Stimulated activated CD4-positive, alpha-beta T cell treated with anti-CD3 and anti-CD28 coated beads, Interleukin-4, amount 100 ng/mL, for 24 hours (primary cell): ENCODE results near the gene SH2D6.
"Not testable (repeated sequence)": the region's sequence is repeated elsewhere in the genome, so short reads cannot be mapped to it uniquely, and the experiment has no call there.

Source experiments
- DNase-seq: peaks from one replicate; pipeline ENCODE4 v3.0.0-alpha.2; 2020

The SH2D6 gene

DNA sequence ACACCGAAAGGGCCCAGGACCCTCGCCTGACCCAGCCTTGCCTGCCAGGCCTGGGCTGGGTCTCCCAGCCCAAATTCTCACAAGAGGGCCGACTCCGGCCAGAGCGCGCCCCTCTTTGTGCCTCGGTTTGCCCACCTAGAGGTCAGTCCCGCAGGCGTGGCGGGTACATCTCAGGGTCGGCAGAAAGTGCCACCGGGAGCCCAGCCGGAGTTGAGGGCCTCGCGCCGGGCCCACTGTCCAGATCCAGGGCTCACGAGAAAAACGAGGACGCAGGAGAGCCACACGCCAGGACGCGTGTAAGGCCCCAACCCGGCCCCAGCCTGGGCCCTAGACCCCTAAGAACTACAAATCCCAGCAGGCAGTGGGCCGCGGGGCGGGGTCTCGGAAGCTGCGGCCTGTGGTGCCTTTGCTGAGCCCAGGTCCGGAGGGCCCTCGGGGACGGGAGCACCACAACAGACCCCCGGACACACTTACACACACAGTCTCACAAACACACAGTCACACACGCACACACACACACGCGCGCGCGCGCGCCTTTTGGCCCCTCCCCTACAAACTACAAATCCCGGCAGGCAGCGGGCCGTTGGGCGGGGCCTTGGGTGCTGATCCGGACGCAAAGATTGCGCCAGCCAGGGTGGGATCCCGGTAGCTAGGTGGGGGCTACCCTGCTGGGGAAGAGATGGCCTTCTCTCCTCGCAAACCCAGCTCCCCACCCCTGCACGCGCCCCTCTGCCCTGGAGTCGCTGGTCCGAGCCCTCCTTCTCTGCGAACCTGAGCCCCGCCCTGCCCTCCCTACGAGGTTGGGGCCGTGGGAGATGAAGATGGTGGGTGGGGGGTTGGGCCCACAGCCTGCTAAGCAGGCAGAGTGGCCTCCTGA lies at the start of gene SH2D6:
Gene SH2D6 (plus strand): TSS at position 583 of the 877 bp plus-strand sequence. CDS start 10,752 bp downstream, outside the sequence.
- peak; percentile 85 for DNase-seq

DNA sequence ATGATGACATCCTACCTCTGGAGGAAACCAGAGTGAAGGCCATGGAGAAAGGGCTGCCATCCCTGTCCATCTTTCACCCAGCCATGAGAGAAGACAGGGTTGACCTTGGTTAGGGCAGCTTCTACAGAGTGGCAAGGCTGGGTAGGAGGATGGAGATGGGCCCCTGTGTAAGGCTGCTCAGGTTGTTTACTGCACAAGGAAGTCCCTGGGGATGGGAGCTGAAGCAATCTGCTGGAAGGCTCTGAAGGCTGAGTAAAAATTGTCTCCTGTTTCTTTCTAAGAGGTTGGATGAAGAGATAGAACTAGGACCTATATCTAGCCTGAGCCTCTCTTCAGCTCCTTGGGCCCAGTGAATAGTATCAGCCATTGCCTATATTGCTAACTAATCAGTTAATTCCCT lies 49.6 kb upstream of the SH2D6 start:
- DNase-seq = no peak

DNA sequence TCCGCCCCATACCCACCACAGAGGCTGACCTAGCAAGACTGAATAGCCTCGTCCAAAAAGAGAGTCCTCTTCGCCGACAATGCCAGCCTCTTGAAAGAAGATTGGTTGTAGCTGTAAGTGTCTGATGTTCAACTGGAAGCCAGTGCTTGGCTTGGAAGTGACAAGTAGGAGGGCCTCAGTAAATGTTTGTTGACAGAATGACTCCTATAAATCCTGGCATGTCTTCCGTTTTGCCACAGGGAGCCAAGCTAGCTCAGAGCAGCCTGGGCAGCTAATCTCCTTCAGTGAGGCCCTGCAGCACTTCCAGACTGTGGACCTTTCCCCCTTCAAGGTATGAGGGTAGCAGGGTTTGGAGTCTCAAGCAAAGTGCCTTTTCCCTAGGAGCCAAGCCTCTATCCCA lies 49.0 kb upstream of the SH2D6 start:
- DNase-seq = no peak

DNA sequence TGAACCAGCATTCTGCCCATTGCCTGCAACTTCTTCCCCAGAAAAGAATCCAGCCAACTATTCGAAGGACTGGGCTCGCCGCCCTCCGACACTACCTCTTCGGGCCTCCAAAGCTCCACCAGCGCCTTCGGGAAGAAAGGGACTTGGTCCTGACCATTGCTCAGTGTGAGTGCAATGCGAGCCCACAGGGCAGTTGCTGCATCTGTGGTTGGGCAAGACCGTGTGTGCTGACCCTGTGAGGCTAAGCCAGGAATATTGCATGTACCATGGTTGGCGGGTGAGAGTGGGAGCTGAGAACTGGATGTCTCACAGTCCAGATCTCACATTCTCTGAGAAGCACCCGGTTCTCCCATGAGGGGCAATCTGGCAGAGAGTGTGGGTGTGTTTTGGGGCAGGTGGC lies 47.5 kb upstream of the SH2D6 start:
- DNase-seq = no peak

DNA sequence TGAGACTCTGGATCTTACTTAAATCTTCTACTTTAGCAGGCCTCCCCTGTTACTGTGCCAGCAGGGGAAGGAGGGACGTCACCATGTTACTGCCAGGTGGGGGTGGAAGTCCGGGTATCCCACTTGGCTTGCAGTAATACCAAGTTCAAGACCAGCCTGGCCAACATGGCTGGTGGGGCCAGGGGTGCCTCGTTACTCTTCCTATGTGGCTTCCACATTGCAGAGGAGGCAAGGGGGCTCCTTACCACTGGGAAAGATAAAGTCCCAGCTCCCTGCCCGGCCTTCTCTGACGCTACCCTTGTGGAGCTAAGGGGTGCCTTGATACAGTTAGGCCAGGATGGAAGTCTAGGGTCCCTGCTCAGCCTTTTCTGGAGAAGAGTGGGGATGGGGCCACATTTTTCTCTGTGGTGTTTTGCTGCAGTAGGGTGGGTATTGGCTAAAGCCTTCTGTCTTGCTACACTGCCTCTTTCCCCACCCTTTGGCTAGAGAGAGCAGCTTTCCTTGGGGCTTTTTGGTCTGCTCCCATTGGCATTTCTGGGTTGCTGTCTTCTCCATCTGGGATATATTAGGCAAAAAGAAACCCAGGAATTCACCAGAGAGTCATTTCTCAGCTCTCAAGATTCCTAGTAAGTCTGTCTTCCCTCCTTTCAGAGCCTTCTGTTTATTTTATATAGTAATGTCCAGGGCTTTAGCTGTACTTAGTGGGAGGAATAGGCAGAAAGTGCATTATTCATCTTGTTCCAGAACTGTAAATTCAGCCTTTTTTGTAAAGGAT lies 42.0 kb upstream of the SH2D6 start:
- no peak for DNase-seq

DNA sequence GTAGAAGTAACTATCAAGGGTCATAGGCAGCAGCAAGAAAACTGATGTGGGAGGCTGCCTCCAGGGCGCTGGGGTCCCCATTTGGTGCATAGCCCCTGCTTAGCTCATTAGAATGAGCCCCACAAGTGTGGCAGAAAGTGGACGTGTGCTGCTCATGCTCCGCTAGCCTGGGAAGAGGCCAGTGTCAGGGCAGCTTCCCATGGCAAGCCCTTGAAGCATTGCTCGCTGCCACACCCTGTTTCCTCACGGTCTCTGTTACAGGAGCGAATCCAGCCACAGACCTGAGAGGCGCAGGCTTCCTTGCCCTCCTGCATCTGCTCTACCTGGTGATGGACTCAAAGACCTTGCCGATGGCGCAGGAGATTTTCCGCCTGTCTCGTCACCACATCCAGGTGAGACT lies 41.4 kb upstream of the SH2D6 start:
- no peak for DNase-seq

DNA sequence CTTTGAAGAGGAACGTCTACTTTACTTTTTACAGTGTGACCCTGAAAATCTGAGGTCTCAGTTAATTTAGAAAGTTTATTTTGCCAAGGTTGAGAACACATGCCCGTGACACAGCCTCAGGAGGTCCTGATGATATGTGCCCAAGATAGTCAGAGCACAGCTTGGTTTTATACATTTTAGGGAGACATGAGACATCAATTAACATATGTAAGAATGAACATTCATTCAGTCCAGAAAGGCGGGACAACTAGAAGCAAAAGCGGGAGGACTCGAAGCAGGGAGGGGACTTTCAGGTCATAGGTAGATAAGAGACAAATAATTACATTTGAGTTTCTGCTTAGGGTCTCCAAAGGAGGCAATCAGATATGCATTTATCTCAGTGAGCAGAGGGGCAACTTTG lies 40.3 kb upstream of the SH2D6 start:
- DNase-seq = no peak

DNA sequence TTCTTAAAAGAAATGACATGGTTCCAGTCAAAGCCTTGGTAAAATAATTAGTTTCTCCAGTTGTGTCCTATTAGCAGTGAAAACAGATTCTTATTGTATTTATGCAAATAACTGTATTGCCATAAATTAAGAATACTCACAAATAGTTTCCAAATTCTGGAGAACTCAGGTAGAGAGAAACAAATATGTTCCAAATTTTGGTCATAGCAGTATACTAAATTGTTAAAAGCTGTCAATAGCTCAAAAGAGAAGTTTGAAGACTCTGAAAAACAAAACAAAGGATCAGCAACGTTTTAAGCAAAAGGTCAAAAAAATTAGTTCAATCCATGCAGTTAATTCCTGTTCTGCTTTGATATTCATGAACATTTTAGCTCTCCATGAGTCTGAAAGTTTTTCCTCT lies 38.5 kb upstream of the SH2D6 start:
- DNase-seq = no peak

DNA sequence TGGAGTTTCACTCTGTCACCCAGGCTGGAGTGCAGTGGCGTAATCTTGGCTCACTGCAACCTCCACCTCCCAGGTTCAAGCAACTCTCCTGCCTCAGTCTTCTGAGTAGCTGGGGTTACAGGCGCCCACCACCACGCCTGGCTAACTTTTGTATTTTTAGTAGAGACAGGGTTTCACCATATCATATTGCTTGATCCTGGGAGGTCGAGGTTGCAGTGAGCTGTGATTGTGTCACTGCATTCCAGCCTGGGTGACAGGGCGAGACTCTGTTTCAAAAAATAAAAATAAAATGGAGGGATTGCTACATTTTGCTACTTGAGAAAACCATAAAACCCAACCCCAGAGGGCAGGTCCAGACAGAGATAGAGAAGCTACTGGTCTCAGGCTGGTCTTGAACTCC lies 35.4 kb upstream of the SH2D6 start:
- not testable (repeated sequence) for DNase-seq

DNA sequence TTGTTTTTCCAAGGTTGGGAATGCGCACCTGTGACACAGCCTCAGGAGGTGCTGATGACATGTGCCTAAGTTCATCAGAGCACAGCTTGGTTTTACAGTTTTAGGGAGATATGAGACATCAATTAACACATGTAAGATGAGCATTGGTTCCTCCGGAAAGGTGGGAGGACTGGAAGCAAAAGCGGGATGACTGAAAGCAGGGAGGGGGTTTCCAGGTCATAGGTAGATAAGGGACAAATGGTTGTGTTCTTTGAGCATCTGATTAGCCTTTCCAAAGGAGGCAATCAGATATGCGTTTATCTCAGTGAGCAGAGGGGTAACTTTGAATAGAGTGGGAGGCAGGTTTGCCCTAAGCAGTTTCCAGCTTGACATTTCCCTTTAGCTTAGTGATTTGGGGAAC lies 34.7 kb upstream of the SH2D6 start:
- DNase-seq = no peak

DNA sequence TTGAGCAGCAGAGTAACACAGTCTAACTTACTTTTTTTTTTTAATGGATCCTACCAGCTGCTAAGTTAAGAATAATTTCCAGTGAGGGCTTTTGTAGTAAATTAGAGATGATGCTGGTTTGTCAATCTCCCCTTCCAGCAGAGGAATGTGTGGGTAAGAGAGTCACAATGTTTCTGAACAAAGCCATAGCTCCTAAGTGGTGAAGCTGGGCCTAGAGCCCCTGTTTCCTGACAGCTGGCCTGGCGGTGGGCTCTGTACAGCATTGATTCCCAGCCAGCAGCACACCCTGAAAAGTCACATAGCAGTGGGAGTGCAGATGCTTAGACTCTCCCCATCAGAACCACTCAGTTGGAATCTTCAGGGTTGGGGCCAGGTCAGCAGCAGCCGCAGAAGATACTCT lies 32.8 kb upstream of the SH2D6 start:
- no peak for DNase-seq

DNA sequence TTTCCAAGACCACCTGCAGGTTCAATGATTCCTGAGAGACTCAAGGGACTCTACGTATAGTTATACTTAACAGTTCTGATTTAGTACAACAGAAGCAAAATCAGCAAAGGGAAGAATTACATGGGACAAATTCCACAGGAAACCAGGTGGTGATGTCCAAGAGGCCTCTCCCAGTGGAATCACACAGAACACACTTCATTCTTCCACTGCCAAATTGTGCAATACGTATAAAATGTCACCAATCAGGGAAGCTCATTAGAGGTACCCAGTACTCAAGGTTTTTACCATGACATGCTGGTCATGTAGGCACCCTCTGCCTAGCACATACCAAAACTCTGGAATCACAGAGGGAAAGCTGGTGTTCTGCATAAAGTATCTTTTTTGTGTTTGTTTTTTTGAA lies 30.8 kb upstream of the SH2D6 start:
- no peak for DNase-seq

DNA sequence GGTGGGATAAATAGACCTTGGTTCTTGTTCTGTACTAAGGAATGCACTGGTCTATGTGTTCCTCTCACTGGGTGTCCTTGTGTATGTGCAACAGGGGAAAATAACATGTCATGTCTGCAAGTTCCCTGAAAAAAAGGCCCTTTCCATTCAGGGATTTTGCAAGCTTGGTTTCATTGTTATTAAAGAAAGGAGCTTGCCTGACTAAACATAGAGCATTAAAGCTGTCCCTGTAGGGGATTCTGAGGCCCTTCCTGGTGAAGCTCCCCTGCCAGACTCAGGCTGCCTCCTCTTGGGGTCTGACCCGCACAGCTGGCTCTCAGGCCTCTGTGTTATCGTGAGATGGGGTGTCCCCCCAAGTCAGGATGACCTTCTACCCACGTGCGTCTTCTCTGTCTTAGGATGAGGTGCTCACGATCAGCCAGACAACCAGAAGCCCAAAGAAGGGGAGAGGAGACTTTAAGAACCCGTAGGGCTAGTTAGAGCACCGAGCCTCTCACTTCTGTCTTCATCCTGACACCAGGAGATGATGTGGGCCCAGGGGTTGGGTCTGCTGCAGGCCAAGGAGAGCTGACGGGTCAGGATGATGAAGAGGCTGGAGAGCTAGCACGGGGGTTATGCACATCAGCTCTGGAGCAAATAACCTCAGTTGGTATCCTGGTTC lies 29.5 kb upstream of the SH2D6 start:
- no peak for DNase-seq

DNA sequence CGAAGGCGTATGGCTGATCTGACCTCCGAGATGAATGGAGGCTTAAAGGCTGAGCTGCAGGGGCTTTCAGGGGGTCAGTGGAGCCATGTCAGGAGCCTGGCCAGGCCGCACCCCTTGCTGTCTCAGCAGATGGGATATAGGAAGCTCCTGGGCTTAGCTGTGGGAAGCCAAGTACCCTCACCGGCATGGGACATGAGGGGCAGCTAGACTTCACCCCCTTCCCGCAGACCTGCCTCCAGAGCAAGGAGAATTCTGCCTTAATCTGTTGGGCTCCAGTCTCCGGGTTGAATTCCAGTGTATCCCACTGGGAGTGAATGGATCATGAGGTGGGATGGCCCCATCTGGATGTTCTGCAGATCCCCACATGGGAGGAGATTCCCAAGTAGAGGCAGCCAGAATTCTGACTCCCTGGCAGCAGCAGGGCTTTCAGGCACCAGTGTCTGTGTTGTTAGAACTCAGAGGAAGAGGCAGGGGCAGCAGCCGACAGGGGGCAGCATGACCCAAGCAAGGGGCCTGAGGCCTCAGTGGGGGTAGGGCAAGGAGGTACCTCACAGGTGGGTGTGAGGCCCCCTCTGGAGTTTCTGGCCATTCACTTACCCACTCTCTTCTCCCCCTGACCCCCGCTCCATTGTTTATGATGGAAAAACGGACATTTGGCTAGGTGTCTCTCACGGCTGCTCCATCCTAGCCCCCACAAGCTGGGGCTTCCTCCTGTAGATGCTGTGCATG lies 27.4 kb upstream of the SH2D6 start:
- peak; percentile 73 for DNase-seq

DNA sequence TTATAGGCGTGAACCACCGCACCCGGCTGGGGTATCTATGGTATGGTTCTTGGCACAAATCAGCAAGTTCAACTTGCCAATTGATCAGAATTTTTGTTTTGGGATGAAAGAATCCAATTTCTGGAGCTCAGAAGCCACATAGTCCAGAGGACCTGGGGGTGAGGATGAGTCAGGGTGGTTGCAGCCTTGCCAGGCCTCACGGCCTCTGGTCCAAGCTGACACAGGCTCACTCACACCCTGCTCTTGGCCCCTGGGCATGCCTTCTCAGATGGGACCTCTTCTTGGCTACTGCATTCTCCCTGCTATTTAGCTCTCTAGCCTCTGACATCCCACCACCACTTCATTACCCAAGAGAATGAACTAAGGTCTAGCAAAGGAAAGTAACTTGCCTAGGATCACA lies 24.7 kb upstream of the SH2D6 start:
- no peak for DNase-seq

DNA sequence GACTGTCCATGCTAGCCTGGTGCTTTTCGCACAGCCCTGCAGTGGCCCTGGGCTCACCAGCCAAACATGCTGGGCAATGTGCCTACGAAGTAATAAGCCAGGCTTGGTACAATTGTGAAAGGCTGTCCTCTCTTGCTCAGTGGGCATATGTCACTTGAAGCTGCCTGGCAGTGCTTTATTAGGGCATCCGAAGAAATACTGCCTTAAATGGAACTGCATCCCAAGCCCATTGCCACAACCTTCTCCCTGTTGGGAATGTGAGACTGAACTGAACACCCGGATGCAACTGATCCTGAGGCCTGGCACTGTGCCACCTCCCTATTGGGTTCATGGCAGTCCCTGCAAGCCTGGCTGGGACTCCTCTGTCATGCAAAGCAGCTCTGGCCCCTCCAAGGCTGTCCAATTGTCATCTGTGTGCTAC lies 24.2 kb upstream of the SH2D6 start:
- no peak for DNase-seq

DNA sequence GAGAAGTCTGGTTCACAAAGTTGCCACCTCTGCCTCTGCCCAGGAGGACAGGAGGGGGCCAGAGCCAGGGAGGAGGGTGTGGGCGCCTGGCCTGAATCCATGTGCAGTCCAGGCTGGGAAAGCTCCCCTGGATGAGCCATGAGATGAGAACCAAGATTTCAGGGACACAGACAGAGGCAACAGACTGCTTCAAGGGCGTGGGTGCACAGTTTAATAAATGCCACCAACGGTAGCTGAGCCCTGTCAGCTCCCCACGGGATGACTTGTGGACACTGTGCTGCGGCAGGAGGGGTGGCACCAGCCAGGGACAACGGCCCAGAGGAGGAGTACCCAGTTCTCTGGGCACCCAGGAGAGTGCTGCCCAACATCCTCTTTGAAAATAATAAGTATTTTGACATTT lies 23.5 kb upstream of the SH2D6 start:
- no peak for DNase-seq

DNA sequence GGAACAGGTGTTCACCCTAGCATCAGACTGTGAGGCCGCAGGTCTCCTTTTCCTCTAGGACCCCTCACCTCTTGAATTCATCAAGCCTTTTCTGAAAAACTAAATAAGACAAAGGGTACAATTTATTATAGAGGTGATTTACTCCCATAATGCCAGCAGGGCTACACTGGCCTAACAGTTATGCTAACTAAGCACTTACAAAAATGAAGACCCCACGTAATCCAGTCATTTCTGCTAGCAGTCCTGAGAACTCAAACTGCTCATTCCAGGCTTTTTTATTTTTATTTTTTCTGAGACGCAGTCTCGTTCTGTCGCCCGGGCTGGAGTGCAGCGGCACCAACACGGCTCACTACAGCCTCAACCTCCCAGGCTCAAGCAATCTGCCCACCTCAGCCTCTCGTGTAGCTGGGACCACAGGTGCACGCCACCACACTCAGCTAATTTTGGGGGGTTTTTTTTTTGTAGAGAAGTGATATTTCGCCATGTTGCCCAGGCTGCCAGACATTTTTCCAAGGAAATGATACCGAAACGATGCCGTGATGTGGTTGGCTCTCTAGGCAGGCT lies 22.5 kb upstream of the SH2D6 start:
- no peak for DNase-seq

DNA sequence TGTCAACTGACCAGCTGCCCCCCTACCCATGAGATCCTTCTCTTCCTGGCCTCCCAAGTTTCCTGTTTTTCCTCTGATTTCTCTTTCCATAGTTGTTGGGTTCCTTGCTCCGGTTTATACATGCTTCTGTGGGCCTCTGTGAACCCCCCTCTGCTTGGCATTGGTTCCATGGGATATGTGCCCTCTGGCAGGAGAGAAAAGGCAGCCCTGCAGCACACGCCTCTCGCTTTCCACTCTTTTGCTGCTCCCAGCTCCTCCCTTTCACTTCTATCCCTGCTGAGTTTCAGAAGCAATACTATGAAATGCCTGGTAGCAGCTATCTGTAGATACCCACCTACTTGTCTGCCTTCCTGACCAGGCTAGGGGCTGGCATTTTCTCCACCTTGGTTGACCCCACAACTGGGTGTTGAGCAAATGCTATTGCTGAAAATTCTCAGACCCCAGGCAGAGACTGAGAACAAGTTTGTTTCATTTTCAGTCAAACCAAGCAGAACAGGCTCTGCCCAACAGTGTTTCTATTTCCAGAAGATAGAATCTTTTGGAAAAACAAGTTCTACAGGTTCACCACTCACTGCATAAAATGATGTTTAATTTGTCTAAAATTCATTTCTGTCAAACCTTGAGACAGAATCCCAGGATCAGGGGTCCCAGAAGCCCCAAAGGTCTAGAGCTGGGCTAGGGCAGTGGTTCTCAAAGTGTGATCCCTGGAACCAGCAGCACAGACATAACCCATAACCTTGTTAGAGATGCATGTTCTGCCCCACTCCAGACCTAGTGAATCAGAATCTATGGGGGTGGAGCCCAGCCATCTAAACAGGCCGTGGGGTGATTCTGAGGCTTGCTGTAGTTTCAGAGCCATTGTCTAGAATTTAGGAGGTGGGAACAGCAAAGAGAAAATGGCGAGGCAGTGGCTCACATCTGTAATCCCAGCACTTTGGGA lies 21.7 kb upstream of the SH2D6 start:
- DNase-seq = no peak

DNA sequence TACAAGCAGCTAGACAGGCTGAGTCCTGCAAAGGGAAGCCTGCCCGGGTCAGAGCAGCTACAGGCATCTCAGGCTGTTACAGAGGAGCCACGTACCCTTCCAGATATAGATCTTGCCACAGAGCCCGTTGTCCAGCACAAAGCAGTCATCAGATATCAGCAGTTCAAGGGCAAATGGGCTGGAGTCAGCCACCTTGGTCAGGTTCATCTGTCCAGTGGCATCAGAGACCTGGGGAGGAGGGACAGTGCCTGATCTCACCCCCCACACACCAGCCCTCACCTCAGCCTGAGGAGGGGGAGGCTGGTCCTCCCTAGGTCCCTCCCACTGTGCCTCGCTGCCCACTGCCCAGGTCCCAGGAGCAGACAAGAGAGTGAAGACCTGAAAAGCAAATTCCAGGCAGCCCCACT lies 20.6 kb upstream of the SH2D6 start:
- DNase-seq = no peak

DNA sequence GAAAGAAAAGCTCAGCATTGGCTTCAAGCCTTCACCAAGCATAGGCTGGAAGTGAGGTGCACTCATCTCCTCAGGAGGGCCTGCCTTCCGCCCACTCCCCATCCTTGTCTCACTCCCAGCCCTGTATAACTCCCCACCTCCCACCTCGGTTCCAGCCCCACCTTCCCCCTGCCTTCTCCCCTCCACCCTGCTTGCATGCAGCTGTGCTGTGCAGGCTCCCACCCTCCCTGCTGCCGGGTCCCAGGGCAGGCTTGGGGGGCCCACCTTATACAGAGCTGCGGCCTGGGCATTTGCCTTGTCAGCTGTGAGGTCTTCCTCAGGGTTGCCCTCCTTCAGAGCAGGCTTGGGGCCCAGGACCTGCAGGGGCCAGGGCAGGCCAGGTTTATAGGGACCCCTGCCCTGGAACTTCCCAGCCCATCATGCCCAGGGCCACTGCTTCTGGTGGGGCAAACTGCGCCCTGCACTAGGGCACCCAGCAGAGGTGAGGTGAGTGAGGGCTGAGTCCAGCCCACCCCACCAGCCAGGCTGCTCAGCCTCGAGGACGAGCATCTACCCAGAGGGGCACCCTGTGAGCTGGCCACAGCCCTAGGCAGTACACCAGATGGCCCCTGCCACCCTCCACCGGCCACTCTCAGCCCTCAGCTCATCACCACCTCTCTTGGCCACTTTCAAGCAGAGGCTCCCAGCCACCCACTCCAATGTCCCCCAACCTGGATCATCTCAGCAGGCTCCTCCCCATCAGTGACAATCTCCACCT lies 19.9 kb upstream of the SH2D6 start:
- no peak for DNase-seq
